Adrenal gland (tissue), 12 donors: ENCODE measurements around the gene ZNF559. TPM values are rescaled to one million over a fixed set of nuclear protein-coding genes. Genes with fewer than 3 reads are reported as not detected.
A peak's percentile ranks its signal among the peaks of the same experiment; 100 is the strongest.
"Not testable (repeated sequence)": the region's sequence is repeated elsewhere in the genome, so short reads cannot be mapped to it uniquely, and the experiment has no call there.

Source experiments
- DNase-seq, 7 donors: peaks; one replicate each; pipeline ENCODE4 v3.0.0-alpha.2; 2019 to 2020
- H3K27ac ChIP-seq, 5 donors: fragments of 200-600 bp; sonication (generic) in 4 of 5; 1 replicate in 3 of 5; 2 replicates in 2 of 5; pipeline versions ENCODE4 v1.5.1 to v1.8.0; 2016 to 2020; ENCODE audit warnings: mild to moderate bottlenecking in 1 of 5
- H3K27me3 ChIP-seq: fragments of 200-600 bp; 2 replicates; pipeline ENCODE4 v1.8.0; 2021
- H3K36me3 ChIP-seq, 2 donors: fragments of 200-600 bp; replicated peaks in 1 of 2; 1 replicate in 1 of 2; 2 replicates in 1 of 2; pipeline versions ENCODE4 v1.5.1 to v1.8.0; 2018 to 2022
- H3K4me1 ChIP-seq, 2 donors: fragments of 200-600 bp; replicated peaks in 1 of 2; 1 replicate in 1 of 2; 2 replicates in 1 of 2; pipeline versions ENCODE4 v1.5.1 to v1.8.0; 2018 to 2021
- H3K4me3 ChIP-seq, 4 donors: fragments of 200-600 bp; sonication (generic) in 3 of 4; one replicate each; pipeline ENCODE4 v1.5.1; 2016 to 2018
- H3K9me3 ChIP-seq, 3 donors: fragments of 200-600 bp; sonication (generic) in 1 of 3; replicated peaks in 1 of 3; 1 replicate in 2 of 3; 2 replicates in 1 of 3; pipeline versions ENCODE4 v1.5.1 to v1.8.0; 2016 to 2021
- CTCF ChIP-seq, 6 experiments: fragments of 450-650 bp in 4 of 6; fragments of 200-600 bp in 2 of 6; sonication (generic) in 1 of 6; IDR thresholded peaks; 1 replicate in 5 of 6; 2 replicates in 1 of 6; pipeline versions ENCODE4 v1.5.1 to v1.8.0; 2016 to 2021; ENCODE audit warnings: antibody characterized with exemption in 6 of 6, mild to moderate bottlenecking in 2 of 6, moderate library complexity in 1 of 6
- POLR2A ChIP-seq, 2 donors: fragments of 450-650 bp; IDR thresholded peaks; one replicate each; pipeline ENCODE4 v1.6.1; 2017; ENCODE audit warnings: antibody characterized with exemption in 2 of 2, mild to moderate bottlenecking in 2 of 2, moderate library complexity in 1 of 2
- WGBS, 4 donors: extraction: QIAGEN DNeasy Blood & Tissue Kit in 2 of 4; methylation state at CpG; one replicate each; pipeline versions ENCODE4 v1.1.5 to v1.1.7; 2013 to 2017; 5-methylcytosine and 5-hydroxymethylcytosine counted together
- intact Hi-C, 2 donors: fragments of 100-400 bp; cut with DNase I; formaldehyde crosslinking; loops; one replicate each; pipeline versions ENCODE4 v1.14.1 to v1.15.0; 2022 to 2023
- polyA plus RNA-seq, 3 donors: library from polyadenylated mRNA; stranded (reverse); fragments of 200-250 nt in 2 of 3; fragments of 350-450 nt in 1 of 3; fragmentation: Illumina TruSeq in 1 of 3; extraction: RNeasy Lipid Tissue Mini Kit (QIAGEN cat#74804) in 1 of 3; gene quantifications; one replicate each; pipeline ENCODE4 v1.2.3, GENCODE V29; 2013 to 2014
- total RNA-seq, 9 donors: library from RNA; depleted of rRNA in 4 of 9; stranded (reverse); fragments of >200 nt in 4 of 9; fragments of 120-200 nt in 1 of 9; fragmentation: NEBNext Ultra II Directional in 1 of 9; extraction: Animal tissue kit (Norgen Biotek cat#: 25700) in 1 of 9; gene quantifications; one replicate each; pipeline versions ENCODE4 v1.1.0 to v1.2.4, GENCODE V29; 2013 to 2023
- donor health status: healthy with polysubstance abuse.
- donor health status: Bipolar disorder and iron deficiency.
- donor health status: DM: yes; HTN: yes; CAD: no.
- donor health status: DM: no; HTN: no; CAD: no.
- donor health status: DM: no; HTN: no; CAD: no.
- donor health status: DM: yes; HTN: yes; CAD: no.

The ZNF559 gene
- total and polyA plus RNA-seq, 12 donors, result 6.5 to 69.4 (median 21.6) TPM

GRCh38 chr19:9309974-9310446 lies 14.0 kb upstream of the ZNF559 start:
- H3K9me3 ChIP-seq, result no peaks in the 10 kb centered on the region
- peaks cover 7 to 13% of the 10 kb centered on the region in 2 donors for H3K4me1 ChIP-seq
- H3K27me3 ChIP-seq, result no peaks in the 10 kb centered on the region
- H3K36me3 ChIP-seq, result no peaks in the 10 kb centered on the region
- WGBS, 4 donors, result 2 to 15% (median 7%) methylated on average over 12 to 13 of the region's 13 CpGs
- peak overlapping the region; percentile 57 to 99 (median 95) for H3K27ac ChIP-seq
- TF ChIP-seq CTCF (IDR thresholded peaks at IDR 0.05) (no peak), POLR2A (IDR thresholded peaks at IDR 0.05) (no peak)
- peak overlapping the region; percentile 12 to 95 (median 90) for H3K4me3 ChIP-seq
- intact Hi-C loops, result loop anchor here in 1 of 2 donors (10.0 kb wide), 1 partner anchor 485 kb away; no protein-coding TSS in a partner anchor
- peak; percentile 90 to 96 (median 92) for DNase-seq

- no peak for DNase-seq
- peaks cover 2 to 3% of the 10 kb centered on the region in 2 donors for H3K4me1 ChIP-seq
- no peaks in the 10 kb centered on the region for H3K27me3 ChIP-seq
- no peak overlapping the region for H3K27ac ChIP-seq
- H3K36me3 ChIP-seq, result no peaks in the 10 kb centered on the region
- no peak for TF ChIP-seq CTCF (IDR thresholded peaks at IDR 0.05)
- TF ChIP-seq POLR2A (IDR thresholded peaks at IDR 0.05), result no peak
- intact Hi-C loops, result no loop called here
- no peak overlapping the region for H3K4me3 ChIP-seq
- 65 to 74% (median 70%) methylated on average over 4 of the region's 4 CpGs for WGBS, 4 donors
- H3K9me3 ChIP-seq, result no peaks in the 10 kb centered on the region
Measured at GRCh38 chr19:9313756-9314155, 10.2 kb upstream of the ZNF559 start.

GRCh38 chr19:9321338-9321737 lies 2.6 kb upstream of the ZNF559 start:
- WGBS, 4 donors, result 90 to 96% (median 94%) methylated on average over 10 to 23 of the region's 23 CpGs
- Histone ChIP-seq H3K27ac (no peak overlapping the region), H3K27me3 (no peaks in the 10 kb centered on the region), H3K36me3 (no peaks in the 10 kb centered on the region), H3K9me3 (peaks cover 0 to 4% (median 0%) of the 10 kb centered on the region in 3 donors), H3K4me3 (no peak overlapping the region), H3K4me1 (peaks cover 0 to 5% of the 10 kb centered on the region in 2 donors)
- no peak for DNase-seq
- intact Hi-C loops, result no loop called here
- no peak for TF ChIP-seq CTCF (IDR thresholded peaks at IDR 0.05)
- TF ChIP-seq POLR2A (IDR thresholded peaks at IDR 0.05), result no peak

GRCh38 chr19:9321756-9322155 lies 2.2 kb upstream of the ZNF559 start:
- H3K4me1 ChIP-seq, intact Hi-C loops, H3K9me3 ChIP-seq, H3K27ac ChIP-seq, H3K27me3 ChIP-seq, H3K36me3 ChIP-seq, H3K4me3 ChIP-seq, DNase-seq: not testable (repeated sequence)
- 96 to 100% (median 98%) methylated on average over 10 to 12 of the region's 14 CpGs; no CpG with 5 or more reads in 1 of the 4 donors for WGBS, 4 donors

GRCh38 chr19:9322201-9322600 lies 1.8 kb upstream of the ZNF559 start:
- 94 to 98% (median 96%) methylated on average over 10 of the region's 10 CpGs for WGBS, 4 donors
- H3K4me3 ChIP-seq, H3K4me1 ChIP-seq, H3K27me3 ChIP-seq, H3K27ac ChIP-seq, H3K9me3 ChIP-seq, DNase-seq, intact Hi-C loops, H3K36me3 ChIP-seq: not testable (repeated sequence)
